Occipital lobe (tissue), 3 donors: Measurements from ENCODE around the gene AP2A1. TPM values are rescaled to one million over a fixed set of nuclear protein-coding genes. Genes with fewer than 3 reads are reported as not detected.

ENCODE experiments used
- DNase-seq: peaks from one replicate; lab custom pipeline; 2025; lab: John Stamatoyannopoulos, UW
- small RNA-seq: library from RNA; depleted of rRNA; stranded (forward); fragments of <200 nt; gene quantifications from one replicate; pipeline ENCODE3, GENCODE V24; 2014
- total RNA-seq: library from RNA; depleted of rRNA; stranded (reverse); fragments of >200 nt; gene quantifications from one replicate; pipeline ENCODE4 v1.2.3, GENCODE V29; 2014

The AP2A1 gene
- total RNA-seq, 1 donor from 2014 or later = 49.0 TPM

GRCh38 chr19:49854378-49855263, 87.8 kb downstream of the AP2A1 start:
- DNase-seq = no peak

GRCh38 chr19:49855277-49855675, 88.5 kb downstream of the AP2A1 start:
- no peak for DNase-seq

GRCh38 chr19:49855676-49856573, 89.1 kb downstream of the AP2A1 start:
- no peak for DNase-seq

- no peak for DNase-seq
These were observed 89.8 kb downstream of the AP2A1 start for GRCh38 chr19:49856574-49857021.

Small RNAs within 50 kb of the gene (small RNA-seq; reads per million reads assigned to genes)
- not detected for gene MIR4749
- gene MIR6799 = not detected
- gene RNU6-841P = not detected

Other genes starting within 250 kb of the AP2A1 start
- 2.3 TPM for gene RCN3, start 239.0 kb upstream of the AP2A1 start, total RNA-seq
- gene NOSIP, start 186.4 kb upstream of the AP2A1 start, total RNA-seq = 22.8 TPM
- gene PRRG2, start 185.7 kb upstream of the AP2A1 start, total RNA-seq = 0.31 TPM
- gene PRR12, start 175.8 kb upstream of the AP2A1 start, total RNA-seq = 2.5 TPM
- 1.1 TPM for gene RRAS, start 126.9 kb upstream of the AP2A1 start, total RNA-seq
- 11.5 TPM for gene SCAF1, start 124.8 kb upstream of the AP2A1 start, total RNA-seq
- 8.1 TPM for gene IRF3, start 101.1 kb upstream of the AP2A1 start, total RNA-seq
- gene BCL2L12, start 101.1 kb upstream of the AP2A1 start, total RNA-seq = not detected
- 177 TPM for gene PRMT1, start 89.7 kb upstream of the AP2A1 start, total RNA-seq
- gene ADM5, start 77.4 kb upstream of the AP2A1 start, total RNA-seq = 0.78 TPM
- 42.1 TPM for gene CPT1C, start 75.9 kb upstream of the AP2A1 start, total RNA-seq
- gene TSKS, start 3.7 kb upstream of the AP2A1 start, total RNA-seq = 0.31 TPM
- 21.7 TPM for gene FUZ, start 46.3 kb downstream of the AP2A1 start, total RNA-seq
- gene MED25, start 51.3 kb downstream of the AP2A1 start, total RNA-seq = 12.8 TPM
- 99.2 TPM for gene PTOV1, start 84.2 kb downstream of the AP2A1 start, total RNA-seq
- 24.0 TPM for gene PNKP, start 100.6 kb downstream of the AP2A1 start, total RNA-seq
- 3.9 TPM for gene AKT1S1, start 110.4 kb downstream of the AP2A1 start, total RNA-seq
- 6.1 TPM for gene TBC1D17, start 110.7 kb downstream of the AP2A1 start, total RNA-seq
- gene IL4I1, start 129.9 kb downstream of the AP2A1 start, total RNA-seq = not detected
- 8.6 TPM for gene ATF5, start 162.2 kb downstream of the AP2A1 start, total RNA-seq
- gene NUP62, start 162.5 kb downstream of the AP2A1 start, total RNA-seq = 23.9 TPM
- gene SIGLEC11, start 194.2 kb downstream of the AP2A1 start, total RNA-seq = 0.31 TPM